OCI-LY1 (cell line): ENCODE data around the gene ENDOV.

Experiments used
- H2AFZ ChIP-seq: fragments of 200-600 bp; sonication (generic), shearing (Covaris generic); 2 replicates; pipeline ENCODE4 v1.6.0; 2014; ENCODE audit warnings: antibody characterized with exemption, mild to moderate bottlenecking, low read length
- H3F3A ChIP-seq: fragments of 200-600 bp; sonication (generic), shearing (Covaris generic); 2 replicates; pipeline ENCODE4 v1.6.0; 2014; ENCODE audit warnings: mild to moderate bottlenecking, antibody characterized with exemption, low read length, moderate library complexity; ENCODE audit not compliant: insufficient read depth
- H3K27ac ChIP-seq: fragments of 200-600 bp; sonication (generic); 2 replicates; pipeline ENCODE4 v1.5.1; 2014; ENCODE audit warnings: low read length, mixed run types, mild to moderate bottlenecking, low read depth; ENCODE audit not compliant: poor library complexity, severe bottlenecking
- H3K27me3 ChIP-seq: fragments of 200-600 bp; sonication (generic); 2 replicates; pipeline ENCODE4 v1.6.0; 2014; ENCODE audit warnings: antibody characterized with exemption, mild to moderate bottlenecking, low read length, moderate library complexity; ENCODE audit not compliant: insufficient read depth
- H3K36me3 ChIP-seq: fragments of 200-600 bp; sonication (generic); 2 replicates; pipeline ENCODE4 v1.6.1; 2014; ENCODE audit warnings: mild to moderate bottlenecking, antibody characterized with exemption, low read length, moderate library complexity, mixed read lengths; ENCODE audit not compliant: insufficient read depth
- H3K4me1 ChIP-seq: fragments of 200-600 bp; sonication (generic); 2 replicates; pipeline ENCODE4 v1.5.1; 2014; ENCODE audit warnings: mild to moderate bottlenecking, low read length, moderate library complexity; ENCODE audit not compliant: insufficient read depth, severe bottlenecking
- H3K4me2 ChIP-seq: fragments of 200-600 bp; sonication (generic), shearing (Covaris generic); 2 replicates; pipeline ENCODE4 v1.6.1; 2014; ENCODE audit warnings: low read length
- H3K4me3 ChIP-seq: fragments of 200-600 bp; sonication (generic); 2 replicates; pipeline ENCODE4 v1.5.1; 2014; ENCODE audit warnings: low read length, low read depth, mild to moderate bottlenecking, mixed read lengths; ENCODE audit not compliant: poor library complexity, severe bottlenecking
- H3K79me2 ChIP-seq: fragments of 200-600 bp; shearing (Covaris generic); 2 replicates; pipeline ENCODE4 v1.6.1; 2016; ENCODE audit warnings: mixed run types, low read length, mixed read lengths; ENCODE audit not compliant: insufficient read depth
- H3K9ac ChIP-seq: fragments of 200-600 bp; sonication (generic), shearing (Covaris generic); 2 replicates; pipeline ENCODE4 v1.6.1; 2014; ENCODE audit warnings: mild to moderate bottlenecking, low read length, mixed read lengths
- H3K9me2 ChIP-seq: fragments of 200-600 bp; sonication (generic), shearing (Covaris generic); 2 replicates; pipeline ENCODE4 v1.6.1; 2014; ENCODE audit warnings: low read depth, mild to moderate bottlenecking, low read length, mixed read lengths
- H3K9me3 ChIP-seq: fragments of 200-600 bp; shearing (Covaris generic); 2 replicates; pipeline ENCODE4 v1.6.1; 2014; ENCODE audit warnings: low read length, mixed read lengths
- H4K20me1 ChIP-seq: fragments of 200-600 bp; sonication (generic), shearing (Covaris generic); 2 replicates; pipeline ENCODE4 v1.6.0; 2016; ENCODE audit warnings: mild to moderate bottlenecking, low read length; ENCODE audit not compliant: insufficient read depth
- EZH2 ChIP-seq: fragments of 200-600 bp; sonication (generic), shearing (Covaris generic); IDR thresholded peaks from 2 replicates; pipeline ENCODE4 v1.8.0; 2017; ENCODE audit warnings: borderline replicate concordance, mixed run types, mild to moderate bottlenecking, antibody characterized with exemption, low read length, moderate library complexity, mixed read lengths
- TF ChIP-seq, protein P1 (sequence below): fragments of 200-600 bp; sonication (generic), shearing (Covaris generic); IDR thresholded peaks from 2 replicates; pipeline ENCODE4 v1.5.1; 2017; ENCODE audit warnings: mild to moderate bottlenecking, antibody characterized with exemption, low read length, moderate library complexity, mixed read lengths

The ENDOV gene

DNA sequence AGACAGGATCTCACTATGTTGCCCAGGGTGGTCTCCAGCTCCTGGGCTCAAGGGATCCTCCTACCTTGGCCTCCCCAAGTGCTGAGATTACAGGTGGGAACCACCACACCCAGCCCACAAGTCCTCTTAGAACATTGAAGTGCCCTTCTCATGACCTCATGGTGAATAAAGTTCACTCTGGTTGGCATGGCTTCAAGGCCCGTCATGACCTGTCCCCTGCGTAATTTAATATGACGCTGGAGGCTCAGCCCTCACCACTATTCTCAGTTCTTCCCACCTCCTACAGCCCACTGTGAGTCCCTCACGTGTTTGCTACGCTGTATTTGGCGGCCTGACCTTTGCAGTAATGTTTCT, 1.9 kb downstream of the ENDOV start:
- Histone ChIP-seq H3K27me3 (peaks cover 14% of the 10 kb centered on the region; the same call in 1 of the 2 replicates), H3K27ac (no peak overlapping the region), H3K4me1 (peaks cover 13% of the 10 kb centered on the region), H2AFZ (no peak overlapping the region), H4K20me1 (no peaks in the 10 kb centered on the region), H3K36me3 (no peaks in the 10 kb centered on the region), H3K79me2 (no peaks in the 10 kb centered on the region), H3K4me2 (no peak overlapping the region), H3K9me3 (no peaks in the 10 kb centered on the region), H3F3A (no peaks in the 10 kb centered on the region), H3K4me3 (no peak overlapping the region), H3K9me2 (no peaks in the 10 kb centered on the region), H3K9ac (no peak overlapping the region)
- no peak for TF ChIP-seq EZH2
- TF ChIP-seq, protein P1, sequence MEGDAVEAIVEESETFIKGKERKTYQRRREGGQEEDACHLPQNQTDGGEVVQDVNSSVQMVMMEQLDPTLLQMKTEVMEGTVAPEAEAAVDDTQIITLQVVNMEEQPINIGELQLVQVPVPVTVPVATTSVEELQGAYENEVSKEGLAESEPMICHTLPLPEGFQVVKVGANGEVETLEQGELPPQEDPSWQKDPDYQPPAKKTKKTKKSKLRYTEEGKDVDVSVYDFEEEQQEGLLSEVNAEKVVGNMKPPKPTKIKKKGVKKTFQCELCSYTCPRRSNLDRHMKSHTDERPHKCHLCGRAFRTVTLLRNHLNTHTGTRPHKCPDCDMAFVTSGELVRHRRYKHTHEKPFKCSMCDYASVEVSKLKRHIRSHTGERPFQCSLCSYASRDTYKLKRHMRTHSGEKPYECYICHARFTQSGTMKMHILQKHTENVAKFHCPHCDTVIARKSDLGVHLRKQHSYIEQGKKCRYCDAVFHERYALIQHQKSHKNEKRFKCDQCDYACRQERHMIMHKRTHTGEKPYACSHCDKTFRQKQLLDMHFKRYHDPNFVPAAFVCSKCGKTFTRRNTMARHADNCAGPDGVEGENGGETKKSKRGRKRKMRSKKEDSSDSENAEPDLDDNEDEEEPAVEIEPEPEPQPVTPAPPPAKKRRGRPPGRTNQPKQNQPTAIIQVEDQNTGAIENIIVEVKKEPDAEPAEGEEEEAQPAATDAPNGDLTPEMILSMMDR = no peak

DNA sequence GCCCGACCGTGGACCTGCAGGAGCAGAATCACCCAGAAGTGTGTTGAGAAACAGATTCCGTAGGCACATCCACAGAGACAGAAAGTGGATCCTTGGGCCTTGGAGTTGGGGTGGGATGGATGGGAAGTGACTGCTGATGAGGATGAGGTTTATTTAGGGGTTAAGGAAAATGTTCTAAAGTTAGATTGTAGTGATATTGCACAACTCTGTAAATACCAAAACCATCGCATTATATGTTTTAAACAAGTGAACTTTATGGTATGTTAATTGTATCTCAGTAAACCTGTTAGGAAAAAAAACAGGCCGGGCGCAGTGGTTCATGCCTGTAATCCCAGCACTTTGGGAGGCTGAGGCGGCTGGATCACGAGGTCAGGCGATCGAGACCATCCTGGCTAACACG, 3.6 kb downstream of the ENDOV start:
- H3K27me3 ChIP-seq = peaks cover 11% of the 10 kb centered on the region
- H3K9me2 ChIP-seq = no peaks in the 10 kb centered on the region
- H3K9me3 ChIP-seq = no peaks in the 10 kb centered on the region
- H3K9ac ChIP-seq = no peak overlapping the region
- H4K20me1 ChIP-seq = no peaks in the 10 kb centered on the region
- H3K4me2 ChIP-seq = no peak overlapping the region
- peaks cover 13% of the 10 kb centered on the region for H3K4me1 ChIP-seq
- no peaks in the 10 kb centered on the region for H3K36me3 ChIP-seq
- H3F3A ChIP-seq = no peaks in the 10 kb centered on the region
- H2AFZ ChIP-seq = no peak overlapping the region
- no peaks in the 10 kb centered on the region for H3K79me2 ChIP-seq
- H3K4me3 ChIP-seq = no peak overlapping the region
- TF ChIP-seq, protein P1 = no peak
- TF ChIP-seq EZH2 = no peak
- H3K27ac ChIP-seq = no peak overlapping the region

DNA sequence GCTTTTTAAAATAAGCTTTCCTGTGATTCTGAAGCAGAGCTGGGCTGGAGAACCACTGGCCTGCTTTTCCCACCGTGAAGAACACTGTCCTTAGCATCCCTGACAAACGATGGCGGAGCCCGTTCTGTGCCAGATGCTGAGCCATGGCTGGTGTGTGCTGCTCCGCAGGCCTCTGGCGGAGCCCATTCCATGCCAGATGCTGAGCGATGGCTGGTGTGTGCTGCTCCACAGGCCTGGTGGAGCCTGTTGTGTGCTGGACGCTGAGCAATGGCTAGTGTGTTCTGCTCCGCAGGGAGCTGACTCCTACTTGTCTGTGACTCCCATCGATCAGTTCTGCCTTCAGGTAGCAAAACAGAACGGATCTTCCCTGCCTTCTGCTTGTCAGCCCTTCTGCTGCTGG, 4.3 kb downstream of the ENDOV start:
- Histone ChIP-seq H3K36me3 (no peaks in the 10 kb centered on the region), H3F3A (no peaks in the 10 kb centered on the region), H4K20me1 (no peaks in the 10 kb centered on the region), H2AFZ (no peak overlapping the region), H3K27ac (no peak overlapping the region), H3K9ac (no peak overlapping the region), H3K4me3 (no peak overlapping the region), H3K79me2 (no peaks in the 10 kb centered on the region), H3K4me2 (no peak overlapping the region), H3K27me3 (peaks cover 5% of the 10 kb centered on the region), H3K9me2 (no peaks in the 10 kb centered on the region), H3K9me3 (no peaks in the 10 kb centered on the region), H3K4me1 (peaks cover 13% of the 10 kb centered on the region)
- TF ChIP-seq, protein P1 = no peak
- no peak for TF ChIP-seq EZH2
